Endothelial cell (in vitro differentiated cells): ENCODE results near the gene LMNA. TPM values are rescaled to one million over a fixed set of nuclear protein-coding genes. Genes with fewer than 3 reads are reported as not detected.
A peak's percentile ranks its signal among the peaks of the same experiment; 100 is the strongest.
"Not testable (repeated sequence)": the region's sequence is repeated elsewhere in the genome, so short reads cannot be mapped to it uniquely, and the experiment has no call there.

Experiments
- DNase-seq: peaks from one replicate; pipeline ENCODE4 v3.0.0; 2021; ENCODE audit warnings: low spot score
- H3K27ac Mint-ChIP-seq: one replicate; pipeline ENCODE4 v1.8.0; 2021; ENCODE audit warnings: mixed read lengths, inconsistent platforms; ENCODE audit not compliant: unreplicated experiment
- H3K27me3 Mint-ChIP-seq: one replicate; pipeline ENCODE4 v1.8.0; 2021; ENCODE audit warnings: mild to moderate bottlenecking, moderate library complexity, mixed read lengths, inconsistent platforms; ENCODE audit not compliant: unreplicated experiment
- H3K36me3 Mint-ChIP-seq: one replicate; pipeline ENCODE4 v1.8.0; 2021; ENCODE audit warnings: mild to moderate bottlenecking, low read depth, mixed read lengths, inconsistent platforms; ENCODE audit not compliant: unreplicated experiment
- H3K4me1 Mint-ChIP-seq: one replicate; pipeline ENCODE4 v1.8.0; 2021; ENCODE audit warnings: mild to moderate bottlenecking, mixed read lengths, inconsistent platforms; ENCODE audit not compliant: unreplicated experiment
- H3K4me3 Mint-ChIP-seq: one replicate; pipeline ENCODE4 v1.8.0; 2021; ENCODE audit warnings: mild to moderate bottlenecking, mixed read lengths, inconsistent platforms; ENCODE audit not compliant: unreplicated experiment
- H3K9me3 Mint-ChIP-seq: one replicate; pipeline ENCODE4 v1.8.0; 2021; ENCODE audit warnings: mixed read lengths, inconsistent platforms; ENCODE audit not compliant: unreplicated experiment
- total RNA-seq: library from RNA; stranded (reverse); fragmentation: NEBNext Ultra II Directional; extraction: Animal tissue kit (Norgen Biotek cat#: 25700); gene quantifications from one replicate; pipeline ENCODE4 v1.2.1, GENCODE V29; 2021; ENCODE audit not compliant: unreplicated experiment
- TF ChIP-seq, protein P1 (sequence below): fragments of 200-600 bp; sonication (generic); IDR thresholded peaks from one replicate; pipeline ENCODE4 v1.5.0; 2021; ENCODE audit warnings: antibody characterized with exemption; ENCODE audit not compliant: unreplicated experiment

LMNA gene
- total RNA-seq, 1 donor from 2014 or later: 35.8 TPM

GRCh38 chr1:156118177-156118868 is 3.8 kb downstream of the LMNA start:
- Mint-ChIP-seq H3K9me3 (no peaks in the 10 kb centered on the region), H3K27ac (peak overlapping the region; percentile 48), H3K4me3 (no peak overlapping the region), H3K27me3 (peaks cover 14% of the 10 kb centered on the region), H3K36me3 (no peaks in the 10 kb centered on the region), H3K4me1 (peaks cover 25% of the 10 kb centered on the region)
- no peak for DNase-seq
- TF ChIP-seq, protein P1, sequence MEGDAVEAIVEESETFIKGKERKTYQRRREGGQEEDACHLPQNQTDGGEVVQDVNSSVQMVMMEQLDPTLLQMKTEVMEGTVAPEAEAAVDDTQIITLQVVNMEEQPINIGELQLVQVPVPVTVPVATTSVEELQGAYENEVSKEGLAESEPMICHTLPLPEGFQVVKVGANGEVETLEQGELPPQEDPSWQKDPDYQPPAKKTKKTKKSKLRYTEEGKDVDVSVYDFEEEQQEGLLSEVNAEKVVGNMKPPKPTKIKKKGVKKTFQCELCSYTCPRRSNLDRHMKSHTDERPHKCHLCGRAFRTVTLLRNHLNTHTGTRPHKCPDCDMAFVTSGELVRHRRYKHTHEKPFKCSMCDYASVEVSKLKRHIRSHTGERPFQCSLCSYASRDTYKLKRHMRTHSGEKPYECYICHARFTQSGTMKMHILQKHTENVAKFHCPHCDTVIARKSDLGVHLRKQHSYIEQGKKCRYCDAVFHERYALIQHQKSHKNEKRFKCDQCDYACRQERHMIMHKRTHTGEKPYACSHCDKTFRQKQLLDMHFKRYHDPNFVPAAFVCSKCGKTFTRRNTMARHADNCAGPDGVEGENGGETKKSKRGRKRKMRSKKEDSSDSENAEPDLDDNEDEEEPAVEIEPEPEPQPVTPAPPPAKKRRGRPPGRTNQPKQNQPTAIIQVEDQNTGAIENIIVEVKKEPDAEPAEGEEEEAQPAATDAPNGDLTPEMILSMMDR: no peak

- Mint-ChIP-seq H3K27me3 (peaks cover 11% of the 10 kb centered on the region), H3K4me3 (no peak overlapping the region), H3K27ac (no peak overlapping the region), H3K4me1 (peaks cover 27% of the 10 kb centered on the region), H3K36me3 (no peaks in the 10 kb centered on the region), H3K9me3 (no peaks in the 10 kb centered on the region)
- no peak for DNase-seq
- TF ChIP-seq, protein P1: no peak
These were observed 5.1 kb downstream of the LMNA start for GRCh38 chr1:156119503-156120209.

- Mint-ChIP-seq H3K4me3 (no peak overlapping the region), H3K27ac (no peak overlapping the region), H3K27me3 (peaks cover 11% of the 10 kb centered on the region), H3K4me1 (peaks cover 29% of the 10 kb centered on the region), H3K36me3 (no peaks in the 10 kb centered on the region), H3K9me3 (no peaks in the 10 kb centered on the region)
- no peak for DNase-seq
- TF ChIP-seq, protein P1: no peak
These were observed 5.8 kb downstream of the LMNA start for GRCh38 chr1:156120318-156120717.

GRCh38 chr1:156121005-156121404 is 6.5 kb downstream of the LMNA start:
- peaks cover 27% of the 10 kb centered on the region for H3K4me1 Mint-ChIP-seq
- not testable (repeated sequence) for H3K27ac Mint-ChIP-seq, H3K36me3 Mint-ChIP-seq

DNA sequence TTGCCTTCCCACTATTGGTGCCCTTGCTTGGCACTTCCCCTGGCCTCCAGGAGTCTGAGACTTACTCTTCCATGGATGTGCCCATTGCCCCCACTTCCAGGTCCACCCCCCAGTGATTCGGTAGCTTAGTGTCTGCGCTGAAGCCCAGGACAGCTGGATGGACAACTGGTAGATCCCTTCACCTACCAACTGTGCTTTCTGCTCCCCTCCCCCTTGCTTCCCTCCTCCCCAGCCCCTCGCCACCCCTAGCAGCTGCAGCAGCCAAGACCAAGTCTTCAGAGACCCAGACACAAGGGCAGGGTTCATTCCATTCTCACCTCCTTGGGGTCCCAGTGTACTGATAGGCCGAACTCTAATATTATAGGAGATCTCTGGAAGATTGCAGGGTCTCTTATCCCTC is 6.9 kb downstream of the LMNA start:
- Mint-ChIP-seq H3K4me3 (no peak overlapping the region), H3K36me3 (no peaks in the 10 kb centered on the region), H3K9me3 (no peaks in the 10 kb centered on the region), H3K4me1 (peaks cover 28% of the 10 kb centered on the region), H3K27ac (no peak overlapping the region), H3K27me3 (peaks cover 7% of the 10 kb centered on the region)
- TF ChIP-seq, protein P1: no peak
- DNase-seq: no peak

More at GRCh38 chr1:156121005-156121404, 6.5 kb downstream of the LMNA start:
- DNase-seq, H3K9me3 Mint-ChIP-seq, H3K27me3 Mint-ChIP-seq, H3K4me3 Mint-ChIP-seq: not testable (repeated sequence)
